Measurements from ENCODE around the gene PRDM16. TPM values are rescaled to one million over a fixed set of nuclear protein-coding genes. Genes with fewer than 3 reads are reported as not detected.

PRDM16 gene
- total RNA-seq, 2 experiments from 2014 or later: not detected

DNA sequence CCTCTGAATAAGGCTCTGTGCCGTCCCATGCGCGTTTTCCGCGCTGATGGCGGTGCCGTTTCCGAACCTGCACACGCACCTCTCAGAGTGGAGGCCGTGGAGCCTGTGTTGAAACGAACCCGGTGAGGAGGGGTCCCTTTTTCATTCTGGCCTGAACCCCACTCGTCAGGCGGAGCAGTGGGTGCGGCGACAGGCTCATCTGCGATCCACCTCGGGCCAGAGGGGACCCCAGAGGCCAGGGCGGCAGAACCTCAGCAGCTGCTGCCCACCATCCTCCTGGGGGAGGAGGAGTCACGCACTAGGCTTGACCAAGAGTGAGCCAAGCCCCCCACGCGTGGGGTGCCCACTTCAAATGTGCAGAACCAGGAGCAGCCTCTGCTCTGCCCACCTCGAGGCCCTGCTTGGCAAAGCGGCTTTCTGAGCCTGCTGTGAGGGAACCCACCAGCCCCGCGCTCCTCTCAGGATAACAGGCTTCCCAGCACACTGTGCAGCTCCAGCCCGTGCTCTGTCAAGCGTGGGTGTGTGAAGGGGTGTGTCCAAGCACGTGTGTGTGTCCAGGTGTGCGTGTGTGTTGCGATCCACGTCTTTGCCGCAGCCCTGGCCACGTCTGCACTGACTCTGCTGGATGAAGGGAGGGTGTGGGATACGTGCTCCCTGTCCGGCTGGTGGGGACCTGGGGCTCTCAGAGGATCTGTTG is 6.8 kb downstream of the PRDM16 start:
- no peaks in the 10 kb centered on the region for H3K9me2 ChIP-seq (ENCODE audit: insufficient read depth, low read length)
- no peak overlapping the region for H3K4me2 ChIP-seq (ENCODE audit: low read length)
- ChIA-PET CTCF (ENCODE audit: unreplicated experiment) (no interaction called here), POLR2A (no interaction called here)
- BruUV-seq (replicated peaks): no TSS peak
- no peak overlapping the region for H3K4me3 ChIP-seq (ENCODE audit: low read depth, low read length, poor library complexity, severe bottlenecking)
- TF ChIP-seq EZH2phosphoT487 (IDR thresholded peaks at IDR 0.05; ENCODE audit: borderline replicate concordance, low read depth, low read length): no peak
- TF ChIP-seq, protein P1, sequence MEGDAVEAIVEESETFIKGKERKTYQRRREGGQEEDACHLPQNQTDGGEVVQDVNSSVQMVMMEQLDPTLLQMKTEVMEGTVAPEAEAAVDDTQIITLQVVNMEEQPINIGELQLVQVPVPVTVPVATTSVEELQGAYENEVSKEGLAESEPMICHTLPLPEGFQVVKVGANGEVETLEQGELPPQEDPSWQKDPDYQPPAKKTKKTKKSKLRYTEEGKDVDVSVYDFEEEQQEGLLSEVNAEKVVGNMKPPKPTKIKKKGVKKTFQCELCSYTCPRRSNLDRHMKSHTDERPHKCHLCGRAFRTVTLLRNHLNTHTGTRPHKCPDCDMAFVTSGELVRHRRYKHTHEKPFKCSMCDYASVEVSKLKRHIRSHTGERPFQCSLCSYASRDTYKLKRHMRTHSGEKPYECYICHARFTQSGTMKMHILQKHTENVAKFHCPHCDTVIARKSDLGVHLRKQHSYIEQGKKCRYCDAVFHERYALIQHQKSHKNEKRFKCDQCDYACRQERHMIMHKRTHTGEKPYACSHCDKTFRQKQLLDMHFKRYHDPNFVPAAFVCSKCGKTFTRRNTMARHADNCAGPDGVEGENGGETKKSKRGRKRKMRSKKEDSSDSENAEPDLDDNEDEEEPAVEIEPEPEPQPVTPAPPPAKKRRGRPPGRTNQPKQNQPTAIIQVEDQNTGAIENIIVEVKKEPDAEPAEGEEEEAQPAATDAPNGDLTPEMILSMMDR (conservative IDR thresholded peaks at IDR 0.05; ENCODE audit: low read length): no peak
- no peaks in the 10 kb centered on the region for H3K9me3 ChIP-seq (ENCODE audit: low read length)
- H3K36me3 ChIP-seq (ENCODE audit: insufficient read depth, low read length): no peaks in the 10 kb centered on the region
- H3K4me1 ChIP-seq (ENCODE audit: insufficient read depth, low read length, poor library complexity, severe bottlenecking): no peaks in the 10 kb centered on the region
- H3K79me2 ChIP-seq (ENCODE audit: insufficient read depth, low read depth, low read length): no peaks in the 10 kb centered on the region
- DNase-seq (ENCODE audit: low spot score): no peak
- no peak overlapping the region for H3K27ac ChIP-seq (ENCODE audit: low read depth, low read length, poor library complexity, severe bottlenecking)
- H2AFZ ChIP-seq (ENCODE audit: low read length): no peak overlapping the region
- H4K20me1 ChIP-seq (ENCODE audit: insufficient read depth, low read length): no peaks in the 10 kb centered on the region
- intact Hi-C loops (cut with micrococcal nuclease; ENCODE audit: unreplicated experiment): no loop called here

DNA sequence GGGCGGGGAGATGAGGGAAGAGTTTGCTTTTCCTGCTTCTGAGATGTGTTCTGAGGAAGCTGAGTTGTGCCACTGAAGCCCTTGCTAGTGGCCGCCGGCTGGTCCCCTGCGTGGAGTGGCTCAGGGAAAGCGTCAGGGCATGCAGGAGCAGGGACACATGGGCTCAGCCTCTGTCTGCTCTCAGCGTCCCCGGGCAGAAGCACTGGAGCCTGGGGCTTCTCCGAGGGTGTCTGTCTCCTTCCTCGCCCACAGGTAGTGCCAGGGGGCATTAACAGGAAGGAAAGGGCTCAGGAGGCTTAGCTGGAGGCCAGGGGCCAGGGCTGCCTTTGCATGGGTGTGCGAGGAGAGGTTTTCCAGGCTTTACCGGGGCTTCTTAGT is 7.3 kb downstream of the PRDM16 start:
- H3K27ac ChIP-seq (ENCODE audit: low read depth, low read length, poor library complexity, severe bottlenecking): no peak overlapping the region
- no peak overlapping the region for H3K4me2 ChIP-seq (ENCODE audit: low read length)
- ChIA-PET CTCF (ENCODE audit: unreplicated experiment) (no interaction called here), POLR2A (no interaction called here)
- no peaks in the 10 kb centered on the region for H4K20me1 ChIP-seq (ENCODE audit: insufficient read depth, low read length)
- intact Hi-C loops (cut with micrococcal nuclease; ENCODE audit: unreplicated experiment): no loop called here
- H3K9me2 ChIP-seq (ENCODE audit: insufficient read depth, low read length): no peaks in the 10 kb centered on the region
- no peak for TF ChIP-seq EZH2phosphoT487 (IDR thresholded peaks at IDR 0.05; ENCODE audit: borderline replicate concordance, low read depth, low read length)
- TF ChIP-seq, protein P1 (conservative IDR thresholded peaks at IDR 0.05; ENCODE audit: low read length): no peak
- H3K4me1 ChIP-seq (ENCODE audit: insufficient read depth, low read length, poor library complexity, severe bottlenecking): no peaks in the 10 kb centered on the region
- BruUV-seq (replicated peaks): no TSS peak
- no peaks in the 10 kb centered on the region for H3K79me2 ChIP-seq (ENCODE audit: insufficient read depth, low read depth, low read length)
- H3K9me3 ChIP-seq (ENCODE audit: low read length): no peaks in the 10 kb centered on the region
- H3K36me3 ChIP-seq (ENCODE audit: insufficient read depth, low read length): no peaks in the 10 kb centered on the region
- no peak for DNase-seq (ENCODE audit: low spot score)
- H3K4me3 ChIP-seq (ENCODE audit: low read depth, low read length, poor library complexity, severe bottlenecking): no peak overlapping the region
- H2AFZ ChIP-seq (ENCODE audit: low read length): no peak overlapping the region

DNA sequence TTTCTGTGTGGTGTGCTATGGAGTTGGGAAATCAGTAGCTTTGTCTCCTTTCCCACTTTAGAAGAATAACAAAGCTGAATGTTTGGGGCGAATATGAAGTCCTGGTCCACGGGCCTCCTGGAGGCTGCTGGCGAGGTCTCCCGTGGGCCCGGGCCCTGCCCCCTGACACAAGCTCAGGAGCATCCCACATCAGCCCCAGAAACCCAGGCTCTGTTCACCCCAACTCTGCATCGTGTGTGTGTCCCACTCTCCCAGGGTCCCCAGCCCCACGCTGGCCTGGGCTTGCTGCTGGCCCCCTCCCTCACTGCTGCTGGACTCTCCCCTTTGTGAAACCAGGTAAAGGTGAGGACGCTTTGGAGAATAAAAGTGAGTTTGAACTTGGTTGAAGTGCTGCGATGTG is 8.1 kb downstream of the PRDM16 start:
- no peaks in the 10 kb centered on the region for H3K4me1 ChIP-seq (ENCODE audit: insufficient read depth, low read length, poor library complexity, severe bottlenecking)
- intact Hi-C loops (cut with micrococcal nuclease; ENCODE audit: unreplicated experiment): no loop called here
- ChIA-PET CTCF (ENCODE audit: unreplicated experiment) (no interaction called here), POLR2A (no interaction called here)
- no peak for DNase-seq (ENCODE audit: low spot score)
- no peaks in the 10 kb centered on the region for H3K79me2 ChIP-seq (ENCODE audit: insufficient read depth, low read depth, low read length)
- no peak overlapping the region for H3K4me3 ChIP-seq (ENCODE audit: low read depth, low read length, poor library complexity, severe bottlenecking)
- no peaks in the 10 kb centered on the region for H3K36me3 ChIP-seq (ENCODE audit: insufficient read depth, low read length)
- no peak overlapping the region for H3K27ac ChIP-seq (ENCODE audit: low read depth, low read length, poor library complexity, severe bottlenecking)
- H3K4me2 ChIP-seq (ENCODE audit: low read length): no peak overlapping the region
- H3K9me3 ChIP-seq (ENCODE audit: low read length): no peaks in the 10 kb centered on the region
- TF ChIP-seq EZH2phosphoT487 (IDR thresholded peaks at IDR 0.05; ENCODE audit: borderline replicate concordance, low read depth, low read length): no peak
- TF ChIP-seq, protein P1 (conservative IDR thresholded peaks at IDR 0.05; ENCODE audit: low read length): no peak
- no TSS peak for BruUV-seq (replicated peaks)
- H2AFZ ChIP-seq (ENCODE audit: low read length): no peak overlapping the region
- H4K20me1 ChIP-seq (ENCODE audit: insufficient read depth, low read length): no peaks in the 10 kb centered on the region
- no peaks in the 10 kb centered on the region for H3K9me2 ChIP-seq (ENCODE audit: insufficient read depth, low read length)
